ENCODE measurements around the gene NNT. TPM values are rescaled to one million over a fixed set of nuclear protein-coding genes. Genes with fewer than 3 reads are reported as not detected.

The NNT gene
- polyA plus RNA-seq, 3 donors: 17.1 to 47.2 (median 41.2) TPM

GRCh38 chr5:43685252-43685950 is 82.4 kb downstream of the NNT start:
- Histone ChIP-seq H3K9me3 (replicated peaks in 1 of 2; ENCODE audit: control insufficient read depth in 1 of 2, insufficient read depth in 1 of 2, low read length in 2 of 2) (no peaks in the 10 kb centered on the region), H3K4me2 (replicated peaks; ENCODE audit: extremely low read depth, low read length, poor library complexity, severe bottlenecking) (no peak overlapping the region), H4K20me1 (ENCODE audit: insufficient read depth, low read length) (no peaks in the 10 kb centered on the region), H3K36me3 (replicated peaks in 1 of 2; ENCODE audit: control insufficient read depth in 1 of 2, insufficient read depth in 2 of 2, low read length in 2 of 2) (peaks cover 30 to 88% of the 10 kb centered on the region in 2 donors), H3K4me3 (replicated peaks in 1 of 3; ENCODE audit: low read depth in 2 of 3, low read length in 3 of 3) (no peak overlapping the region), H3K4me1 (ENCODE audit: control insufficient read depth in 1 of 2, insufficient read depth in 2 of 2, low read length in 2 of 2) (no peaks in the 10 kb centered on the region), H3K27me3 (ENCODE audit: control insufficient read depth in 2 of 2, insufficient read depth in 2 of 2, low read length in 2 of 2) (no peaks in the 10 kb centered on the region), H3K79me2 (ENCODE audit: insufficient read depth, low read length) (no peaks in the 10 kb centered on the region), H3K9ac (ENCODE audit: insufficient read depth, low read length, poor library complexity, severe bottlenecking) (no peak overlapping the region), H2AFZ (ENCODE audit: insufficient read depth, low read depth, low read length, poor library complexity, severe bottlenecking) (no peak overlapping the region), H3K27ac (ENCODE audit: low read depth in 1 of 2, low read length in 2 of 2) (no peak overlapping the region)
- no peak for TF ChIP-seq CTCF (IDR thresholded peaks at IDR 0.05)
- peaks cover 54 to 67% of the 10 kb centered on the region in 2 donors for H3K36me3 Mint-ChIP-seq
- H3K4me1 Mint-ChIP-seq: no peaks in the 10 kb centered on the region
- intact Hi-C loops (cut with micrococcal nuclease): no loop called here
- no peak for DNase-seq
- no peak overlapping the region for H3K4me3 Mint-ChIP-seq
- H3K27me3 Mint-ChIP-seq (ENCODE audit: low read depth in 3 of 3): peaks cover 0 to 2% (median 0%) of the 10 kb centered on the region in 3 donors
- no peak overlapping the region for H3K27ac Mint-ChIP-seq
- peaks cover 0 to 6% (median 0%) of the 10 kb centered on the region in 7 donors for H3K9me3 Mint-ChIP-seq

GRCh38 chr5:43687275-43687674 is 84.3 kb downstream of the NNT start:
- Mint-ChIP-seq H3K9me3 (peaks cover 0 to 7% (median 1%) of the 10 kb centered on the region in 7 donors), H3K4me1 (no peaks in the 10 kb centered on the region), H3K36me3 (peaks cover 48 to 62% of the 10 kb centered on the region in 2 donors), H3K27ac (no peak overlapping the region), H3K4me3 (no peak overlapping the region), H3K27me3 (ENCODE audit: low read depth in 3 of 3) (peaks cover 0 to 1% (median 0%) of the 10 kb centered on the region in 3 donors)
- Histone ChIP-seq H3K27ac (ENCODE audit: low read depth in 1 of 2, low read length in 2 of 2) (no peak overlapping the region), H3K4me2 (replicated peaks; ENCODE audit: extremely low read depth, low read length, poor library complexity, severe bottlenecking) (no peak overlapping the region), H3K79me2 (ENCODE audit: insufficient read depth, low read length) (no peaks in the 10 kb centered on the region), H3K27me3 (ENCODE audit: control insufficient read depth in 2 of 2, insufficient read depth in 2 of 2, low read length in 2 of 2) (no peaks in the 10 kb centered on the region), H3K9me3 (replicated peaks in 1 of 2; ENCODE audit: control insufficient read depth in 1 of 2, insufficient read depth in 1 of 2, low read length in 2 of 2) (no peaks in the 10 kb centered on the region), H2AFZ (ENCODE audit: insufficient read depth, low read depth, low read length, poor library complexity, severe bottlenecking) (no peak overlapping the region), H3K9ac (ENCODE audit: insufficient read depth, low read length, poor library complexity, severe bottlenecking) (no peak overlapping the region), H3K4me1 (ENCODE audit: control insufficient read depth in 1 of 2, insufficient read depth in 2 of 2, low read length in 2 of 2) (no peaks in the 10 kb centered on the region), H3K36me3 (replicated peaks in 1 of 2; ENCODE audit: control insufficient read depth in 1 of 2, insufficient read depth in 2 of 2, low read length in 2 of 2) (peaks cover 23 to 82% of the 10 kb centered on the region in 2 donors), H4K20me1 (ENCODE audit: insufficient read depth, low read length) (no peaks in the 10 kb centered on the region), H3K4me3 (replicated peaks in 1 of 3; ENCODE audit: low read depth in 2 of 3, low read length in 3 of 3) (no peak overlapping the region)
- WGBS (ENCODE audit: insufficient coverage): no CpG with 5 or more reads among the region's 3 CpGs
- no peak for DNase-seq
- no peak for TF ChIP-seq CTCF (IDR thresholded peaks at IDR 0.05)
- intact Hi-C loops (cut with micrococcal nuclease): no loop called here
